ENCODE results near the gene XYLT2.
"Not testable (repeated sequence)": the region's sequence is repeated elsewhere in the genome, so short reads cannot be mapped to it uniquely, and the experiment has no call there.

The XYLT2 gene

DNA sequence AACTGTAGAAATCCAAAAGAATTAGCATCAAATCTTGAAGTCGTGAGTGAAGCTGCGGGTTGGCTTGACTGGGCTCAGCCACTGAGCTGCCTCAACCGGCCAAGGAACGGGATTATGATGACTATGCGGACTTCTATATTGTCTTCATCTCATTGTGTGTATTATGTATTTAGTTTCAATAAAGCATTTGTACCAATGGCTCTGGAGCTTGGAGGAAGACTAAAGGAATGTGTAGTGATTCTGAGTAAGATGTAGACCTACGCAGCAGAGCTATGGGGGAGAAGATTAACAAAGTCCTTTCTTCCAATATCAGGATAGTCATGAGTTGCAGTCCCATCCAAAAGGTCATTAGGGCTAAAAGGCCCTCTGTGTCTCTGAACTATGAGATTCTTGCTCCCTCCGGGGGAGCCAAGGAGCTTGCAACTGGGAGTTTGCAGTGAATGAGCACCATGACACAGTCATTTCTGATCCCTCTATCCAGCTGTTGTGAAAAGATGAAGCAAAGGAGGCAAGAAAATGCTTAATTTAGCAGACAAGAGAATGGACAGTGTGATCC, 35.4 kb downstream of the XYLT2 start:
- DNase-seq (ENCODE audit: low read depth, low spot score) = no peak
- H3K27ac ChIP-seq = no peak overlapping the region

DNA sequence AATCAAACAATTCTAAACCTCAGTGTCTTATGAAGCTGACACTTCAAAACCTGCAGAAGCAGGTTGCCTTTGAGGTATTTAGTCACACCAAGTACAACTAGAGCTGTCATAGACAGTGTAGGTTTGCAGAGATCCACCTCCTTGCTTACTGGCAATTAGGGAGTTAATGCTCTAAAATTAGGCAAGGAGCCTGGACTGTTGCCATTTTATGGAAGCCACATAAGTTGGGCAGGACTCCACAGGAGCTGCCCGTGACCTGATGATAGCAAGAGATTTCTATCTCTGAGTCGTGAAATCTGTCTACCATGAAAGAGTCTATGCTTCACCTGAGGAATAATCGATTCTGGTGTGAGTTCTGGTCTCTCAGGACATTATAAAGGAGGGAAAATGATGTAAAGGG, 36.0 kb downstream of the XYLT2 start:
- H3K27ac ChIP-seq = no peak overlapping the region
- DNase-seq (ENCODE audit: low read depth, low spot score) = no peak

DNA sequence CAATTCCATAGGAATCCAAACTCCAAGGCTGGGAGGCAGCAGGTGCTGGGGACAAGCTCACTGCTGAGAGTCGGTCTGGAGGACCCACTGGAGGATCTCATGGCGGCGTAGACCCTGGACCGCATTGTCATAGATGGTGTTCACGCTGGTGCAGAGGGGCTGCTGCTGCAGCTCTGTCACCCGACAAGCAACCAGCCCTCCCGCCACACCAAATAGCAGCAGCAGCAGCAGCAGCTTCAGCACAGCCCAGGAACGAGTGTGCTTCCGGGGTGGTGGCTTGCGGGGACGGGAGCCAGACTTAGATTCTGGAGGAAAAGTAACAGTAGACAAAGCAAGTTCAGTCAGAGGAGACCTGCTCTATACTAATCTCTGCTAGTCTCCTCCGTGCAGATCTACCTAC, 37.0 kb downstream of the XYLT2 start:
- DNase-seq (ENCODE audit: low read depth, low spot score) = no peak
- H3K27ac ChIP-seq = no peak overlapping the region

DNA sequence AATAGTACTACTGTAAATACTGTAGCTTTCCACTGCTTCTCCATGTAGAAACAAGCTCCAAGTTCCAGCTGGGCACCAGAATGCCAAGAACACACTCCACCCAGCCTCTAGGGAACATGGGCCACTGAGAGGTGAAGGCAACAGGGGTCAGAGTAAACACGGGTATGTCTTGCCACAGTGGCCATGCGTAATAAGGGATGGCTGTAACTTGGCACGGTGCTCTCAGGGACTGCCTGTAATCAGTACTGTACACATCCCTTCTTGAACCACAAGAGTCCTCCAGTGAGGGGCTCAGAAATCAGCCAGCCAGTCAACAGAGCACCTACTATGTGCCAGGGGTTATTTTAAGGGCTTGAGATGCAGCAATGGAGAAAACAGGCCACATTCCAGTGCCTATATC, 40.6 kb downstream of the XYLT2 start:
- no peak for DNase-seq (ENCODE audit: low read depth, low spot score)
- no peak overlapping the region for H3K27ac ChIP-seq

DNA sequence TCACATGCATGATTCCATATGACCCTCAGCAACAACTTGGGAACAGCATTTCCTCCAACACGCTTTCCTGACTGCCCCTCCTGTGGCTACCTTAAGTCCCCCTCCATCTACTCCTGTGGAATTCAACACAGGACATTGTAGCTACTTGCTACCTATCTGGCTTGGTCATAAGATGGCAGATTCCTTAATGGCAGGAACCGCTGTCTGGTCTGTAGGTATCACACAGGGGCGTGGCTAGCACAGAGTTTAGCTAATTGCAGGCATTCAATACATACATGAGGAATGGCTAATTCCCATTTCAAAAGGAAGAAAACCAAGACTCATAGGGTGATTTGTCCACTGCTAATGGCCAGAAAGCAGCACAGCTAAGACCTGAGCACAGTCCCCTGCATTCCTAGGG, 42.8 kb downstream of the XYLT2 start:
- H3K27ac ChIP-seq = no peak overlapping the region
- DNase-seq (ENCODE audit: low read depth, low spot score) = no peak

DNA sequence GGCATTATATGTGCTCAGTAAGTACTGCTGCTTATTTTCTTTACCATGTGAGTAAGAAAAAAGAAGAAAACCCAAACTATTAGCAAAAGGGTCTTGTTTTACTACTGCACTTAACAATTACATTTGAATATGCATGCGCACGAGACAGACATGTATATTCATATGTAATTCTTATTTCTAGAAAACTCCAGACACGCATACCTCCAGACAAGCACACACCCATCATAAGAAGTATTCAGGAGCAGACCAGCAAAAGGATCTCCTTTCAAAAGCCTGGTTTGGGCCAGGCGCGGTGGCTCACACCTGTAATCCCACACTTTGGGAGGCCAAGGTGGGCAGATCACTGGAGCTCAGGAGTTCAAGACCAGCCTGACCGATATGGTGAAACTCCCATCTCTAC, 43.6 kb downstream of the XYLT2 start:
- no peak overlapping the region for H3K27ac ChIP-seq
- no peak for DNase-seq (ENCODE audit: low read depth, low spot score)

DNA sequence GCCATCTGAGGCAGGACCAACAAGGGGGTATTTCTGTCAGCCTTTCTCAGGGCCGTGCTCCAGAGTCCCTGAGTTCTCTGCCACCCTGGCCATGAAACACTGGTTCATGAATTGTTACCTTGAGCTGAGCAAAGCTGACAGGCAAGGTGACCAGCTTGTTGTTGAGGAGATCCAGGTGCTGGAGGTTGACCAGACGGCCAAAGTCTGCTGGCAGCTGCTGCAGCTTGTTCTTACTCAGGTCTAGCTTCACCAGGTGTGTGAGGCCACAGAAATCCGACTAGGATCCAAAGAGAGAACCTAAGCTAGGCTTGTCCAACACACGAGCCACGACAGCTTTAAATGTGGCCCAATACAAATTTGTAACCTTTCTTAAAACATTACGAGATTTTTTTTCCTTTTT, 46.7 kb downstream of the XYLT2 start:
- no peak for DNase-seq (ENCODE audit: low read depth, low spot score)

DNA sequence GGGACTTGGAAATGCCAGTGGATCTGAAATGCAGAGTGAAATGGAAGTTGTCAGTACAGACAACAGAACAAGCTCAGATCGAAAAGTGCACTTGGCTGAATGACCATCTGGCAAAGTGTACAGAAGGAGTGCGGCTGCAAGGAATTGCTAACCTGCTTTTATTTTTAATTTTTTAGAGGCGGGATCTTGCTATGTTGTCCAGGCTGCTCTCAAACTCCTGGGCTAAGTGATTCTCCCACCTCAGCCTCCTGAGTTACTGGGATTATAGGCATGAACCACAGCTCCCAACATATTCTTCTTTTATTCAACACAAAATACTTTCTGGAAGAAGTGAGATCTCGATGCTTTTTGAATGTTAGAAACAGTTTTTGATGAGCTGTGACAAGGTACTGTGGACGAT, 47.8 kb downstream of the XYLT2 start:
- peak overlapping the region; percentile 88 for H3K27ac ChIP-seq
- no peak for DNase-seq (ENCODE audit: low read depth, low spot score)

More for the DNA sequence above, 46.7 kb downstream of the XYLT2 start:
- peak overlapping the region; percentile 88 for H3K27ac ChIP-seq

DNA sequence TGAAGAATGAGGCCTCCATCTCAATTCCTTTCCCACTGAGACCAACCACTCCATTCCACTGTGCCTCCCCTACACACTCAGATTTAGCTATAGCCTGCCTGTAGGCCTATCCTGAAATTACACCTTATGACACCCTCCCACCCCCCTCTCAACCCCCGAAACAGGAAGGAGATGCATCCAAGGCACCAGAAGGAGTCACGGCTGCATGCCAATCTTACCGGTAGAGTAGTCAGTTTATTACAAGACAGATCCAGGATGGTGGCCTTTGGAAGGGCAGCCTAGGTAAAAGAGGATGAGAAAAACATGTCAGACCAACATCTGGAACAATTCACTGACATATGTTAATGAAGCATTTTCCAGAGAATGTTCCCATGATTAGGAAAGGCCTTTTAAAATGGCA, 48.8 kb downstream of the XYLT2 start:
- H3K27ac ChIP-seq = peak overlapping the region; percentile 88
- DNase-seq (ENCODE audit: low read depth, low spot score) = no peak

DNA sequence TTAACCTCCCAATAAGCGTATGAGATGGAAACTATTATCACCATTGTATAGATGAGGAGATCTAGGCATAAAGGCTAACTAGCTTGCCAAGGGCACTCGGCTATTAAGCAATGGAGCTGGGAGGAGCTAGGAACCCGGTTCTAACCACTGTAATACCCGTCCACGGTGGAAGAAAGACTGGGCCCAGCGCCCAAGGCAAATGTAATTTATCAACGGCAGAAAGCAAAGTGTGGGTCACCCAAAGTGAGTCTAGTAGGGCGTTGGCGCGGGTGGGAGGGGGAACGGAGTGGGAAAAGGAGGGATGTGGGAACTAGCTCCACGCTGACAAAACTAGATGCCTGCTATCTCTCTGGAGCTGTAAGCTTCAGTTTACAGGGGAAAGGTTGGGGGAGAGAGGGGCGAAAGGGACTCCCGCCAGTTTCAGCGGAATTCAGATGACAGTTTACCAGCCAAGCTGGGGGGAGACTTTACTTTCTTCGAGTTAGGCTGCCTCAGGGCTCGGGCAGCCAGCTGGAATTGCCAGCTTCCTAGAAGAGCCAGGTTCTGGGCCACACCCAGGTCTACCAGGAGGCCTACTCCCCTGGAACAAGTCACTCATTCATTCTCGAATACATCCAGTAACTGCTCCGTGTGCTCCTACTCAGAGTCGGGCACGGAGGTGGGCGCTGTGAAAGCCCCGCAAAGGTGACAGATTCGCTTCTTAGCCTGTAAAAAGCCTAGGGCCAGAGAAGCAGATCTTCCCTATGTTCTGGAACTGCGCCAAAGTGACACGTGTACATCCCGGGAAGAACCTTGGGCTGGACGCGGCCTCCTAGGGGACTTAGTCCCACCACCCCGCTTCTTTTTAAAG, 50.6 kb downstream of the XYLT2 start:
- H3K27ac ChIP-seq = peak overlapping the region; percentile 88
- no peak for DNase-seq (ENCODE audit: low read depth, low spot score)

DNA sequence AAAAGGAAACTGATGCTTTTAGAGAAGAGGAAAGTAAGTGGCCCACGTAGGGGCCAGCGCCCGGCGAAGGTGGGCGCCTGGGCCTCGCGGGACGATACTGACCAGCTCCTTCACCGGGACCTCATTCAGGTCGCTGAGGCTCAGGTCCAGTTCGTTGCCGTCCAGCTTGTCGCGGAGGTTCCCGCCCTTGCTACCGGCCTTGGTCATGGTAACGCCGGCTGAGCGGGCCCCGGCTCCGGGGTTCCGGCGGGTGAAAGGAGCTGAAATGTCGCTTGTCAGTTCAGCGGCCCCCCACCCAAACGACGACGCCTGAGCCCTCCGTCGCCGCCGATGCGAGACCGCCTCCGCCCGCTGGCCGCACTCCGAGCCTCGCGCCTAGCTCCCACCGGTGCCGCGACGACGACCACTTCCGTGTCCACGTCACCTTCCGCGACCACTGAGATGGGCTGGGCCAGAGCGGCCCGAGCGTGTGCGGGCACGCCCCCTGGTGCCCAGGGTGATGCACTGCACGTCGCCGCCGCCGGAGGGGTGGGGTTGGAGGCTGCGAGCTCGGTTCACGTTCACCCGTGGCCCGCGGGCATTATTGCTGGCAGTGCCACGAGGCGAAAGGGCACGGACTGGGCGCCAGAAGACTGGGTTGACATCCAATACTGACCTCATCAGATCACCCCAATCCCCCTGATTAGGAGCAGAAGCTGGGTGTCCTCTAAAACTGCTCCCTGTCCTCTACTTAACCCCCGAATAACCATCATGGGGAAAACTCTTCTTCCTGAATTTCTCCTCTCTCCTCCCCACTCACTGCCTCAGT, 51.4 kb downstream of the XYLT2 start, which contains the start of gene LRRC59:
Gene LRRC59 (minus strand): TSS at position 413 of the 808 bp plus-strand sequence. CDS start 206 bp downstream, at position 207.
- peak within 1 kb of the TSS; percentile 88 for H3K27ac ChIP-seq
- no peak for DNase-seq (ENCODE audit: low read depth, low spot score)

DNA sequence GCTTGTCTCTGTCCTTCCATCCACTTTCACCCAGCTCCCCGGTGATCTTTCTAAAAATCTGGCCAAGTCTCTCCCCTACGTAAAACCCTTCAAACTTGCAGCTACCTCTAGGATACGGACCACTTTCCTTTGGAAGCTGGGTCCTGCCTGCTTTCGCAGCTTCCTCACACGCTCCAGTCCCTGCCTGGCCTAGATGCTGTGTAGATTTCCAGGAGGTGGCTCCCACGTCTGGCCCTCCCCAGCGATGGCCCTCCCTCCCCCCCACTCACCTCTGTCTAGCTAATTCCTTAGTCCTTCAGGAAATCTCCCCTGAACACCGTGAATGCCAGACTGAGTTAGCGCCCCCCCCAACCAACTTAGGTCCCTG, 52.0 kb downstream of the XYLT2 start:
- H3K27ac ChIP-seq = no peak overlapping the region
- DNase-seq (ENCODE audit: low read depth, low spot score) = no peak

DNA sequence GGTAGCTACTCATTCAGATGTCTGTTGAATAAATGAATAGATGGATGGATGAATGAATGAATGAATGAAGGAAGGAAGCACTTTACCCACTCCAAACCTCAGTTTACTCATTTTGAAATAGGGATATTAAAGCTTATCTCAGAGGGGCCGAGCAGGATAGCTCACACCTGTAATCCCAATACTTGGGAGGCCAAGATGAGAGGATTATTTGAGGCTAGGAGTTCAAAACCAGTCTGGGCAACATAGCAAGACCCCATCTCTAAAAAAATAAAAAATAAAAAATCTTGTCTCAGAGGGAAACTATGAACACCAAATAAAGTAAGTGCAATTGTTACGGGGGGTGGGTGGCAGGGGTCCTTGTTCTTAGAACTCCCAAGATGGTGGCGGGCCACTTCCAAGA, 52.7 kb downstream of the XYLT2 start:
- not testable (repeated sequence) for DNase-seq (ENCODE audit: low read depth, low spot score); H3K27ac ChIP-seq

DNA sequence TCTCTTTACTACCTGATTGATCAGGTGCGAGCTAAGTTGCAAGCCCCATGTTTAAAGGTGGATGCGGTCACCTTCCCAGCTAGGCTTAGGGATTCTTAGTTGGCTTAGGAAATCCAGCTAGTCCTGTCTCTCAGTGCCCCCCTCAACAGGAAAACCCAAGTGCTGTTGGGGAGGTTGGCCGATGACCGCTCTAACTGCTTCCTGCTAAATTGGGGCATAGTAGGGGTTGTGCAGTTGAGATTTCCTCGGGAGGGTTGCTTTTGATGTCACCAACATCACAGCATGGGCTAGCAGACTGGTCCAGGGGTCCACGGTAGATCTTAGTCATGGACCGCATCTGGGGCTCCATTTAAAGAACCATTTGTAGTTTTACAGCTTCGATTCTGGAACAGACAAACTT, 53.7 kb downstream of the XYLT2 start:
- not testable (repeated sequence) for H3K27ac ChIP-seq; DNase-seq (ENCODE audit: low read depth, low spot score)

DNA sequence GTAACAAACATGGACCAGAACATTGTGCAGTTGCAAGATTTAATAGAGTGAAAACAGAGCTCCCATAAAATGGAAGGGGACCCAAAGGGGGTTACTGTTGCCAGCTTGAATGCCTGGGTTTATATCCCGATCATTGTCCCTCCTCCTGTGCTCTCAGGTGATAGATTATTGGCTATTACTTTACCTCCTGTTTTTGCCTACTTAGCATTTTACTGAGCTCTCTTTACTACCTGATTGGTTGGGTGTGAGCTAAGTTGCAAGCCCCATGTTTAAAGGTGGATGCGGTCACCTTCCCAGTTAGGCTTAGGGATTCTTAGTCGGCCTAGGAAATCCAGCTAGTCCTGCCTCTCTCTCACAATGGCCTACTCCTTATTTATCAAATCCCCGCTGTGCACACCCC, 59.4 kb downstream of the XYLT2 start:
- not testable (repeated sequence) for H3K27ac ChIP-seq; DNase-seq (ENCODE audit: low read depth, low spot score)

DNA sequence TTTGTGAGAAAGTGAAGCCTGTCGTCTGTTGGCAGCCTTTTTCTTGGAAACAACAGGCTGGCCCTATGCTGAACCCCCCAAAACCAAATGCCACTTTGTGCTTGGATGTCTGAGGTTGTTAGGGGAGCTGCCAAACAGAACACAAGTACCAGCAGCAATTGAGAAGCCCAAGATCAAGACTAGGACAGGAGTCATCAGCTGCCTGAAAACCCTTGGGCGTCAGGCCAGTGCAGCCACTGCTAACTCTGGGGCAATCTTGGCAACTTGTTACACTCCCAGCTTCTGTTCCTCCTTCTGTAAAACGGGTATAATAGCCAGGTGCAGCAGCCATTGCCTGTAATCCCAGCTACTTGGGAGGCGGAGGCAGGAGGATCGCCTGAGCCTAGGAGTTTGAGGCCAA, 60.7 kb downstream of the XYLT2 start:
- no peak overlapping the region for H3K27ac ChIP-seq
- no peak for DNase-seq (ENCODE audit: low read depth, low spot score)

DNA sequence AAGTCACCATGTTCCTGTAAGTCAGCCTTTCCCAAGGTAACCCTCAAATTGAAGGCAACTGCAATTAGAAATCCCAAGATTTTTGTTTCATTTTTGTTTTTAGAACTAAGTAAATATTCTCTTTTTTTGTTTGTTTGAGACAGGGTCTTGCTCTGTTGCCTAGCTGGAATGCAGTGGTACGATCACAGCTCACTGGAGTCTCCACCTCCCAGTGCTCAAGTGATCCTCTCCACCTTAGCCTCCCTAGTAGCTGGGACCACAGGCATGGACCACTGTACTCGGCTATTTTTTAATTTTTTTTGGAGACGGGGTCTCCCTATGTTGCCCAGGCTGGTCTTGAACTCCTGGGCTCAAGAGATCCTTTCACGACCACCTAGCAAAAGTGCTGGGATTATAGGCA, 62.0 kb downstream of the XYLT2 start:
- DNase-seq (ENCODE audit: low read depth, low spot score) = no peak
- no peak overlapping the region for H3K27ac ChIP-seq

Data from epithelial cell of prostate (primary cell).